Upper lobe of left lung (tissue), 6 donors: ENCODE data around the gene OSR1. TPM values are rescaled to one million over a fixed set of nuclear protein-coding genes. Genes with fewer than 3 reads are reported as not detected.

Experiments used
- ATAC-seq, 2 donors: fragments of 200-7000 bp; cut with Tn5 transposase; one replicate each; pipeline ENCODE4 v1.9.1; 2022; ENCODE audit warnings: mild to moderate bottlenecking in 2 of 2, moderate library complexity in 2 of 2; ENCODE audit not compliant: low FRiP score in 2 of 2
- DNase-seq, 2 donors: peaks; one replicate each; pipeline ENCODE4 v3.0.0-alpha.2; 2019 to 2020
- H3K27ac ChIP-seq, 4 donors: fragments of 200-600 bp; sonication (generic); one replicate each; pipeline ENCODE4 v1.5.1; 2016 to 2019
- H3K27me3 ChIP-seq, 4 donors: fragments of 200-600 bp; sonication (generic); one replicate each; pipeline ENCODE4 v1.5.1; 2017 to 2019
- H3K36me3 ChIP-seq, 4 donors: fragments of 200-600 bp; sonication (generic); one replicate each; pipeline ENCODE4 v1.5.1; 2016 to 2019
- H3K4me1 ChIP-seq, 4 donors: fragments of 200-600 bp; sonication (generic); one replicate each; pipeline ENCODE4 v1.5.1; 2018 to 2019
- H3K4me3 ChIP-seq, 4 donors: fragments of 200-600 bp; sonication (generic); one replicate each; pipeline ENCODE4 v1.5.1; 2017 to 2019; ENCODE audit warnings: mild to moderate bottlenecking in 2 of 4, moderate library complexity in 1 of 4
- H3K9me3 ChIP-seq, 4 donors: fragments of 200-600 bp; sonication (generic); one replicate each; pipeline ENCODE4 v1.5.1; 2018 to 2019
- CTCF ChIP-seq, 6 experiments: fragments of 450-650 bp in 4 of 6; fragments of 200-600 bp in 2 of 6; sonication (generic) in 2 of 6; IDR thresholded peaks; one replicate each; pipeline ENCODE4 v1.5.1; 2016 to 2019; ENCODE audit warnings: antibody characterized with exemption in 6 of 6
- EP300 ChIP-seq, 4 donors: sonication (generic); formaldehyde crosslinking; IDR thresholded peaks; one replicate each; pipeline ENCODE4 v1.5.1; 2017; ENCODE audit warnings: antibody characterized with exemption in 4 of 4, control low read depth in 2 of 4
- POLR2A ChIP-seq, 4 donors: fragments of 450-650 bp; IDR thresholded peaks; one replicate each; pipeline ENCODE4 v1.5.1; 2016 to 2017; ENCODE audit warnings: antibody characterized with exemption in 4 of 4, mild to moderate bottlenecking in 2 of 4
- POLR2AphosphoS5 ChIP-seq, 2 donors: sonication (generic); formaldehyde crosslinking; IDR thresholded peaks; one replicate each; pipeline ENCODE4 v1.5.1; 2017; ENCODE audit warnings: antibody characterized with exemption in 2 of 2
- WGBS, 2 donors: methylation state at CpG; one replicate each; pipeline ENCODE4 v1.1.5; 2017 to 2018; 5-methylcytosine and 5-hydroxymethylcytosine counted together
- total RNA-seq, 6 donors: library from RNA; depleted of rRNA in 4 of 6; stranded (reverse); fragments of >200 nt in 4 of 6; gene quantifications; one replicate each; pipeline versions ENCODE4 v1.1.0 to v1.2.1, GENCODE V29; 2016 to 2021
- donor health status: DM: no; HTN: no; CAD: no; lungs with moderate emphysema.
- donor health status: DM: no; HTN: yes; CAD: no; lungs with severe emphysema.

OSR1 gene
- total RNA-seq, 6 donors from 2014 or later = 3.2 to 19.4 (median 7.5) TPM

DNA sequence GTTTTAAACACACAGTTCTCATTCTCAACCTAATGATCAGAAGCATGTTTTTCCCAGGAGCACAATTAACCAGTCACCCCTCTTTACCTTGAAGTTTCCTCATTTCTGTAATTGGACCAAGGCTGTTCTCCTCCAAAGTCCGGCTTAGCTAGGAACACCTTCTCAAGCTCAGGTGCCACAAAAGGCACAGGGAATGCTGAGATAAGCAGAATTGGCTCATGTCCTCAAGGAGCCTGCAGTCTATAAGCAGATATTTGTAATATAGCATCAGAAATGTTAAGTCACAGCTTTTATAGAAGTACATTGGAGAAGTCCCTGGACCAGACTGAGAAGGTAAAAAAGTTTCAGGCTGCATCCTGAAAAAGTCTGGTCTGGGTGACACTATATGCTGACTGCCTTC is 20.7 kb downstream of the OSR1 start:
- H3K27me3 ChIP-seq = no peaks in the 10 kb centered on the region
- DNase-seq = no peak
- H3K9me3 ChIP-seq = no peaks in the 10 kb centered on the region
- no peak overlapping the region for H3K4me3 ChIP-seq
- no peaks in the 10 kb centered on the region for H3K36me3 ChIP-seq
- ATAC-seq = no peak
- H3K4me1 ChIP-seq = no peaks in the 10 kb centered on the region
- H3K27ac ChIP-seq = no peak overlapping the region
- no peak for TF ChIP-seq POLR2AphosphoS5 (IDR thresholded peaks at IDR 0.05)
- TF ChIP-seq CTCF (IDR thresholded peaks at IDR 0.05) = no peak
- no peak for TF ChIP-seq POLR2A (IDR thresholded peaks at IDR 0.05)
- no peak for TF ChIP-seq EP300 (IDR thresholded peaks at IDR 0.05)
- 85 to 88% methylated on average over 1 of the region's 1 CpG for WGBS, 2 donors

DNA sequence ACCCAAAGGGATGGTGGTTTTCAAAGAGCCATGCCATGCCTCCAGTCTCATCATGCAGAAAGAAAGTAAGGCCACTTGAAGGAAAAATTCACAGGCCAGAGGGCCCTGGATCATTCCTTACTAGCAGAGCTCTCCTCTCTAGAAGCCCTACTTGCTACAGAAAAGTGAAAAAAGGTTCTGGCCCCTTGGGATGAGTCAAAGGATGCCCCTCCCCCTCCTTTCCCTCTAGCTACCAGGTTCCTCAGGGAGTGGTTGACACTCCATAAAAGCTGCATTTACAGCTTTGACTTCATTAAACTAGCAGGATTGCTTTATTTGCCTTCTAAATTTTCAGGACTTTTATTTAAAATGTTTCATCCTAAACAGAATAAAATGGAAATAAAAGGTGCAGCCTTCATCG is 21.2 kb downstream of the OSR1 start:
- 100% methylated on average over 1 of the region's 1 CpG for WGBS, 2 donors
- Histone ChIP-seq H3K36me3 (no peaks in the 10 kb centered on the region), H3K9me3 (no peaks in the 10 kb centered on the region), H3K4me1 (no peaks in the 10 kb centered on the region), H3K27me3 (no peaks in the 10 kb centered on the region), H3K4me3 (no peak overlapping the region), H3K27ac (no peak overlapping the region)
- ATAC-seq (no peak), DNase-seq (no peak)
- TF ChIP-seq POLR2AphosphoS5 (IDR thresholded peaks at IDR 0.05) (no peak), EP300 (IDR thresholded peaks at IDR 0.05) (no peak), CTCF (IDR thresholded peaks at IDR 0.05) (no peak), POLR2A (IDR thresholded peaks at IDR 0.05) (no peak)

GRCh38 chr2:19336781-19337180 is 21.6 kb downstream of the OSR1 start:
- H3K27ac ChIP-seq = no peak overlapping the region
- no peaks in the 10 kb centered on the region for H3K9me3 ChIP-seq
- no peak for DNase-seq
- ATAC-seq = no peak
- H3K4me1 ChIP-seq = no peaks in the 10 kb centered on the region
- H3K36me3 ChIP-seq = no peaks in the 10 kb centered on the region
- TF ChIP-seq POLR2A (IDR thresholded peaks at IDR 0.05) (no peak), CTCF (IDR thresholded peaks at IDR 0.05) (no peak), POLR2AphosphoS5 (IDR thresholded peaks at IDR 0.05) (no peak), EP300 (IDR thresholded peaks at IDR 0.05) (no peak)
- no peak overlapping the region for H3K4me3 ChIP-seq
- 87 to 98% methylated on average over 2 to 3 of the region's 3 CpGs for WGBS, 2 donors
- H3K27me3 ChIP-seq = no peaks in the 10 kb centered on the region

DNA sequence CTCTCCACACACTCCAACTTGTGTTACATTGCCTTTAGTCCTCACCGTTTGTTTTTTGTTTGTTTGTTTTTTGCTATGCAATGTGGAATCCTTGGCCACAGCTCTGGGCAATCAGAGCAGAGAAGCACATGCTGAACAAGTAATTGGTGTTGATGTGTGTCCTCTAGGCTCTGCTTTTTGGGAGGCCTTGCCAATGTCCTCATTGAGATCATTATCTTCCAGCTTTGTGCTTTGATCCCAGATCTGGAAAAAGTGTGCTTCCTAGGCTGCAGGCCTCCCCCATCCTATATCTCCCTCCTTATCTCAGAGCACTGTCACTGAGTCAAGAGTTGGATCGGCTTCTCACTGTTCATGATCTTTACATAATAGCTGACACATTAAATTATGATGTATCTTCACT is 25.9 kb downstream of the OSR1 start:
- Histone ChIP-seq H3K36me3 (no peaks in the 10 kb centered on the region), H3K4me1 (no peaks in the 10 kb centered on the region), H3K27ac (no peak overlapping the region), H3K9me3 (no peaks in the 10 kb centered on the region), H3K4me3 (no peak overlapping the region), H3K27me3 (no peaks in the 10 kb centered on the region)
- 70 to 76% methylated on average over 2 of the region's 2 CpGs for WGBS, 2 donors
- no peak for ATAC-seq
- TF ChIP-seq POLR2A (IDR thresholded peaks at IDR 0.05) (no peak), CTCF (IDR thresholded peaks at IDR 0.05) (no peak), EP300 (IDR thresholded peaks at IDR 0.05) (no peak), POLR2AphosphoS5 (IDR thresholded peaks at IDR 0.05) (no peak)
- DNase-seq = no peak

DNA sequence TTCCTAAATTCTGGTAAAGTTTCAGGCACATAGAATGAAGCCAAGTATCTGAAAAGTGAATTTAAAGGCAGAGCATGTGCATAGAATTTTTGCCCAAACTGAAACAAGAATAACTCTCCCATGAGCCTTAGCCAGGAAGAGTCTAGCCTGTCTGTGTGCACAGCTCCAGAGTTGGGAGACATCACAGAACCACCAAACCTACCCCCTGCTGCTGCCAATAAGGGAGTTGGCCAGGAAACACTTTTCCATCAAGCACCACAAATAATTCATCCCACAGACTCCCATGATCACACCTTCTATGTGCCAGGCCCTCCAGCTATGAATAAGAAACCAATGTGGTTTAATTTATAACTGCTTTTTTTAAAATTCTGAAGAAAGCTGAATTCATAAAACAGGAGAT is 27.0 kb downstream of the OSR1 start:
- DNase-seq = no peak
- Histone ChIP-seq H3K27ac (no peak overlapping the region), H3K9me3 (no peaks in the 10 kb centered on the region), H3K36me3 (no peaks in the 10 kb centered on the region), H3K4me3 (no peak overlapping the region), H3K27me3 (no peaks in the 10 kb centered on the region), H3K4me1 (no peaks in the 10 kb centered on the region)
- ATAC-seq = no peak
- no peak for TF ChIP-seq EP300 (IDR thresholded peaks at IDR 0.05)
- TF ChIP-seq CTCF (IDR thresholded peaks at IDR 0.05) = no peak
- no peak for TF ChIP-seq POLR2AphosphoS5 (IDR thresholded peaks at IDR 0.05)
- no peak for TF ChIP-seq POLR2A (IDR thresholded peaks at IDR 0.05)
